ENCODE results near the gene NEIL3. TPM values are rescaled to one million over a fixed set of nuclear protein-coding genes. Genes with fewer than 3 reads are reported as not detected.

NEIL3 gene
- total and polyA plus RNA-seq, 2 of the 8 experiments (the other 6 are each of a cell fraction or from before 2014, with no cell fraction given): 5.5 to 11.0 TPM

- TF ChIP-seq SIX5 (IDR thresholded peaks at IDR 0.05; ENCODE audit: low read depth, low read length) (no peak), TEAD4 (IDR thresholded peaks at IDR 0.05; ENCODE audit: low read depth, low read length) (no peak), KDM5A (IDR thresholded peaks at IDR 0.05; ENCODE audit: low read length) (no peak), EZH2 (IDR thresholded peaks at IDR 0.05; ENCODE audit: low read depth, low read length, severe bottlenecking) (no peak)
Observed at GRCh38 chr4:177411996-177412395, 102.3 kb downstream of the NEIL3 start (continued).

Other genes with a start within 250 kb of the NEIL3 start
- gene AGA, start 132.6 kb downstream of the NEIL3 start, total RNA-seq (2021; fragmentation: NEBNext Ultra II Directional; extraction: Animal tissue kit (Norgen Biotek cat#: 25700)): 8.1 and 8.5 TPM in 2 replicates
- 8.6 and 11.6 TPM in 2 replicates for gene AGA, start 132.6 kb downstream of the NEIL3 start, polyA plus RNA-seq (2011; rRNA removed)

Measured in H1 (cell line).